AG09309 (cell line): ENCODE data around the gene TULP3.
A peak's percentile ranks its signal among the peaks of the same experiment; 100 is the strongest.

Experiments used
- DNase-seq: peaks from one replicate; pipeline ENCODE4 v3.0.0-alpha.2; 2010; ENCODE audit warnings: low read depth
- H3K4me3 ChIP-seq: 2 replicates; pipeline ENCODE4 v1.5.1; 2011; ENCODE audit warnings: mild to moderate bottlenecking, low read depth, low read length, moderate library complexity; ENCODE audit not compliant: control insufficient read depth
- CTCF ChIP-seq: IDR thresholded peaks from 2 replicates; pipeline ENCODE4 v1.5.1; 2011; ENCODE audit warnings: mild to moderate bottlenecking, low read depth, low read length, inconsistent platforms; ENCODE audit not compliant: insufficient read depth, control insufficient read depth; ENCODE audit errors: missing control alignments

Gene TULP3

GRCh38 chr12:2853626-2854025 lies 37.1 kb upstream of the TULP3 start:
- no peak for DNase-seq
- TF ChIP-seq CTCF: peak; percentile 88
- H3K4me3 ChIP-seq: no peak overlapping the region

DNA sequence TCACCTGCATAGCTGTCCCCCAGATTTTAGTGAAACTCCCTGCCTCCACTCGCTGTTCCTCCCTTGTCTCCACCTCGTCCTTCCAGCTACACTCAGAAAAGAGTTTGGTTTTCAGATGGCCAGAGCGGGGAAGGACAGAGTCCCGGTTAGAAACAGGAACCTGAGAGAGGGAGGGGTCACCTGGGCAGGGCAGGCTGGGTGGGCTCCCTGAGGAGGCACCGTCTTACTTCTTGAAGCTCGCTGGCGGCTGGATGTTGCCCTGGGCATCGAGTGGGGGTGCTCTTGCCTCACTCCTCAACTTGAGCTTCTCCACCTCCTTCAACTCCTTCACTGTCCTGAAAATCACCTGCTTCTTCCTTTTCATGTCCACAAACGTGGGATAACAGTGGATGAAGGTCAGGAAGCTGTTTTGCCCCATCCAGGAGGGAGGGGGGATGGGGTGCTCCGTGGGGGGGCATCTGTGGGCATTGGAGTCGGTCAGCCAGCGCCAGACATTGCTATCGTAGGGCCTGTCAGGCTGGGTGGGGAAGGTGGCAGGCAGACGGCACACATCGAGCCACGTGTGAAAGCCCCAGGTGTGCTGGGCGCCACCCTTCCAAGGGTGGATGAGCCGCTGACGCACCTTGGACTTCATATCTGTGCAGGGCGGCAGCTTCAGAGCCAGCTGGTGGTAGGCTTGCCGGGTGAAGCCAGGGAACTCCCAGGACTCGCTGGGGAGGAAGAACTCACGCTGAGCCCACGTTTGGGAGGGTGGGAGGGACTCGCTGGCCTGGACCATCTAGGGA lies 35.8 kb upstream of the TULP3 start:
- DNase-seq: no peak
- no peak for TF ChIP-seq CTCF
- H3K4me3 ChIP-seq: no peak overlapping the region

DNA sequence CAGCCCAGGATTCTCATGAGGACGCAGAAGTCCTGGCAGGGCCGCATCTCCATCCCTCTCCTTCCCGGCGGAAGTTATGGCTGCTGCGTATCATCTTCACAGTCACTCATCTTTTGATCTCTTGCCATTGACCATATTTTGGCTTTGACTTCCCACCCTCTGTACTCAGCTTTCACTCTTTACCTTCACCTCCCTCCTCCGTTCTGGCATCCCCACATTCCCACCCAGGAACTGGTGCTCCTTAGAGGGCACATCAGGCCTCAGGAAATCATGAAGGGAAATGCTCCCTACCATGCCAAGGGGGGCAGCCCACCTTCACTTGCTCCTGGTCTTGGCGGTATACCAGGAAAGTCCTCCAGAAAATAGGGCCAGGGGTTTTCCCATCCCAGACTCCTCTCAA lies 35.1 kb upstream of the TULP3 start:
- DNase-seq: no peak
- no peak overlapping the region for H3K4me3 ChIP-seq
- no peak for TF ChIP-seq CTCF

DNA sequence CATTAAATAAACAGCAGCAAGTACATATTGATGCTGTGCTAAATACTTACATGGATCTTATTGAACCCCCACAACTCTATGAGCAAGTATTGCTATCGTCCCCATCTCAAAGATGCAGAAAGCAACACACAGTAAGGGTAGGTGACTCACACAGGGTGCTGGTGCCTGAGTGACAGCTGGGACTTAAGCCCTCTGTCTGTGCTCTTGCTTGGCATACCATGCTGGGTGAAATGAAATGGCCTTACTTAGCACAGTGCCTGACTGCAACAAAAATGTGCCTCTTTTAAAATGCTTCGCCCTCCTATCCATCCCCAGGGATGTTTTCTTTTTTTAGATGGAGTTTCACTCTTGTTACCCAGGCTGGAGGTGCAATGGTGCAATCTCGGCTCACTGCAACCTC lies 34.6 kb upstream of the TULP3 start:
- no peak for DNase-seq
- TF ChIP-seq CTCF: no peak
- no peak overlapping the region for H3K4me3 ChIP-seq

- DNase-seq: no peak
- no peak for TF ChIP-seq CTCF
- no peak within 1 kb of the TSS for H3K4me3 ChIP-seq
These were observed 33.7 kb upstream of the TULP3 start, which contains the start of gene TEX52 for GRCh38 chr12:2857021-2857431. Gene TEX52 (minus strand): TSS chr12:2857039. CDS start chr12:2857026, 13 bp downstream.

- no peak for TF ChIP-seq CTCF
- no peak overlapping the region for H3K4me3 ChIP-seq
- no peak for DNase-seq
These were observed 33.1 kb upstream of the TULP3 start for GRCh38 chr12:2857576-2857975.

- no peak for TF ChIP-seq CTCF
- H3K4me3 ChIP-seq: no peak overlapping the region
- DNase-seq: no peak
These were observed 32.4 kb upstream of the TULP3 start for GRCh38 chr12:2858334-2858733.
